ENCODE results near the gene DHRS4.
"Not testable (repeated sequence)": the region's sequence is repeated elsewhere in the genome, so short reads cannot be mapped to it uniquely, and the experiment has no call there.

DNA sequence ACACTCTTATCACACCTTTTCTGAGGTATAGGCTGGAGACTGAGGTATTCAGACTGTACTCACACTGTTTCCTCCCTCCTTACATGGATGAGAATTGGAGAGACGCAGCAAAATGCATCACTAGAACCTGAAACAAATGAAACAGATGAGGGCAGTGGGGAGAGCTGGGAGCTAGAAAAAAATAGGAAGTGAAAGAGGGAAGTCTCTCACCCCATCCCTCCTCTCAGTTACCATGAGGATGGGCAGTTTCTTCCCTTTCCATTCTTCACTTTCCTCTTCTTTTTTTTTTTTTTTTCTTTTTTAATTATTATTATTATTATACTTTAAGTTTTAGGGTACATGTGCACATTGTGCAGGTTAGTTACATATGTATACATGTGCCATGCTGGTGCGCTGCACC, 48.1 kb downstream of the DHRS4 start:
- TF ChIP-seq, protein P1, sequence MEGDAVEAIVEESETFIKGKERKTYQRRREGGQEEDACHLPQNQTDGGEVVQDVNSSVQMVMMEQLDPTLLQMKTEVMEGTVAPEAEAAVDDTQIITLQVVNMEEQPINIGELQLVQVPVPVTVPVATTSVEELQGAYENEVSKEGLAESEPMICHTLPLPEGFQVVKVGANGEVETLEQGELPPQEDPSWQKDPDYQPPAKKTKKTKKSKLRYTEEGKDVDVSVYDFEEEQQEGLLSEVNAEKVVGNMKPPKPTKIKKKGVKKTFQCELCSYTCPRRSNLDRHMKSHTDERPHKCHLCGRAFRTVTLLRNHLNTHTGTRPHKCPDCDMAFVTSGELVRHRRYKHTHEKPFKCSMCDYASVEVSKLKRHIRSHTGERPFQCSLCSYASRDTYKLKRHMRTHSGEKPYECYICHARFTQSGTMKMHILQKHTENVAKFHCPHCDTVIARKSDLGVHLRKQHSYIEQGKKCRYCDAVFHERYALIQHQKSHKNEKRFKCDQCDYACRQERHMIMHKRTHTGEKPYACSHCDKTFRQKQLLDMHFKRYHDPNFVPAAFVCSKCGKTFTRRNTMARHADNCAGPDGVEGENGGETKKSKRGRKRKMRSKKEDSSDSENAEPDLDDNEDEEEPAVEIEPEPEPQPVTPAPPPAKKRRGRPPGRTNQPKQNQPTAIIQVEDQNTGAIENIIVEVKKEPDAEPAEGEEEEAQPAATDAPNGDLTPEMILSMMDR (IDR thresholded peaks at IDR 0.05; ENCODE audit: insufficient read depth, low read length), result not testable (repeated sequence)
- TF ChIP-seq, protein P2, sequence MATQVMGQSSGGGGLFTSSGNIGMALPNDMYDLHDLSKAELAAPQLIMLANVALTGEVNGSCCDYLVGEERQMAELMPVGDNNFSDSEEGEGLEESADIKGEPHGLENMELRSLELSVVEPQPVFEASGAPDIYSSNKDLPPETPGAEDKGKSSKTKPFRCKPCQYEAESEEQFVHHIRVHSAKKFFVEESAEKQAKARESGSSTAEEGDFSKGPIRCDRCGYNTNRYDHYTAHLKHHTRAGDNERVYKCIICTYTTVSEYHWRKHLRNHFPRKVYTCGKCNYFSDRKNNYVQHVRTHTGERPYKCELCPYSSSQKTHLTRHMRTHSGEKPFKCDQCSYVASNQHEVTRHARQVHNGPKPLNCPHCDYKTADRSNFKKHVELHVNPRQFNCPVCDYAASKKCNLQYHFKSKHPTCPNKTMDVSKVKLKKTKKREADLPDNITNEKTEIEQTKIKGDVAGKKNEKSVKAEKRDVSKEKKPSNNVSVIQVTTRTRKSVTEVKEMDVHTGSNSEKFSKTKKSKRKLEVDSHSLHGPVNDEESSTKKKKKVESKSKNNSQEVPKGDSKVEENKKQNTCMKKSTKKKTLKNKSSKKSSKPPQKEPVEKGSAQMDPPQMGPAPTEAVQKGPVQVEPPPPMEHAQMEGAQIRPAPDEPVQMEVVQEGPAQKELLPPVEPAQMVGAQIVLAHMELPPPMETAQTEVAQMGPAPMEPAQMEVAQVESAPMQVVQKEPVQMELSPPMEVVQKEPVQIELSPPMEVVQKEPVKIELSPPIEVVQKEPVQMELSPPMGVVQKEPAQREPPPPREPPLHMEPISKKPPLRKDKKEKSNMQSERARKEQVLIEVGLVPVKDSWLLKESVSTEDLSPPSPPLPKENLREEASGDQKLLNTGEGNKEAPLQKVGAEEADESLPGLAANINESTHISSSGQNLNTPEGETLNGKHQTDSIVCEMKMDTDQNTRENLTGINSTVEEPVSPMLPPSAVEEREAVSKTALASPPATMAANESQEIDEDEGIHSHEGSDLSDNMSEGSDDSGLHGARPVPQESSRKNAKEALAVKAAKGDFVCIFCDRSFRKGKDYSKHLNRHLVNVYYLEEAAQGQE (IDR thresholded peaks at IDR 0.05; ENCODE audit: insufficient replicate concordance, low read depth), result not testable (repeated sequence)
- TF ChIP-seq POLR2AphosphoS5 (IDR thresholded peaks at IDR 0.05; ENCODE audit: low read depth), result not testable (repeated sequence)

All from HL-60 (cell line).